Neural progenitor cell (in vitro differentiated cells): Measurements from ENCODE around the gene HOXD11.

Experiments used
- CTCF ChIP-seq: fragments of 200-600 bp; sonication (generic); IDR thresholded peaks from 2 replicates; pipeline ENCODE4 v1.5.1; 2017; ENCODE audit warnings: antibody characterized with exemption, mild to moderate bottlenecking
- EZH2phosphoT487 ChIP-seq: fragments of 200-600 bp; sonication (generic); IDR thresholded peaks from 2 replicates; pipeline ENCODE4 v1.6.1; 2017; ENCODE audit warnings: antibody characterized with exemption

- no peak for TF ChIP-seq CTCF
- peak; percentile 45 for TF ChIP-seq EZH2phosphoT487
Observed at GRCh38 chr2:176124110-176124946, 17.2 kb downstream of the HOXD11 start.
